NCI-H748 treated with DMSO at 0.1 percent for 48 hours (cell line): ENCODE data around the gene KCTD19.

Experiments
- DNase-seq: peaks from one replicate; lab custom pipeline; 2025; lab: John Stamatoyannopoulos, UW

Gene KCTD19

DNA sequence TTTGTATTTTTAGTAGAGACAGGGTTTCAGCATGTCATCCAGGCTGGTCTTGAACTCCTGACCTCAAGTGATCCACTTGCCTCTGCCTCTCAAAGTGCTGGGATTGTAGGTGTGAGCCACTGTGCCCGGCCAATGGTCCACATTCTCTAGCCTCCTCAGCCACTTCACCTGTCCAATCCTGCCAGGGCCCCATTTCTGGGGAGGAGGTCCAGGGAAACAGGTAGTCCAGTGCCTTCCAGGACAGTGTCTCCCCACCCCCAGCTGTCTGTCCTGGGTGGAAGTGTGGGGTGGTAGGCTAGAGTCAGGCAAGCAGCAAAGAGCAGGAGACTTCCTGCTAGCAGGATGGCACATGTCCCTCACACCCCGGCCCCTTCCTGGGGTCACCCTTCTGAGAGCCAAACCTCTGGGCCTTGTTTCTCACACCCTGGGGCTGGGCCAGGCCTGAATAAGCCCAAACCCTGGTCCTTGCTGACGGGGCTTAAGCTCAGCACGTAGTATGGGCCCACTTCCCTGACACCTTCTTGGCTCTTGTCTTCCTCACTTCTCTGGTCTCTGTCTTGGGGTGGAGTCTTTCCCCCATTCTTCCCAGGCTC lies 84.3 kb downstream of the KCTD19 start:
- no peak for DNase-seq

DNA sequence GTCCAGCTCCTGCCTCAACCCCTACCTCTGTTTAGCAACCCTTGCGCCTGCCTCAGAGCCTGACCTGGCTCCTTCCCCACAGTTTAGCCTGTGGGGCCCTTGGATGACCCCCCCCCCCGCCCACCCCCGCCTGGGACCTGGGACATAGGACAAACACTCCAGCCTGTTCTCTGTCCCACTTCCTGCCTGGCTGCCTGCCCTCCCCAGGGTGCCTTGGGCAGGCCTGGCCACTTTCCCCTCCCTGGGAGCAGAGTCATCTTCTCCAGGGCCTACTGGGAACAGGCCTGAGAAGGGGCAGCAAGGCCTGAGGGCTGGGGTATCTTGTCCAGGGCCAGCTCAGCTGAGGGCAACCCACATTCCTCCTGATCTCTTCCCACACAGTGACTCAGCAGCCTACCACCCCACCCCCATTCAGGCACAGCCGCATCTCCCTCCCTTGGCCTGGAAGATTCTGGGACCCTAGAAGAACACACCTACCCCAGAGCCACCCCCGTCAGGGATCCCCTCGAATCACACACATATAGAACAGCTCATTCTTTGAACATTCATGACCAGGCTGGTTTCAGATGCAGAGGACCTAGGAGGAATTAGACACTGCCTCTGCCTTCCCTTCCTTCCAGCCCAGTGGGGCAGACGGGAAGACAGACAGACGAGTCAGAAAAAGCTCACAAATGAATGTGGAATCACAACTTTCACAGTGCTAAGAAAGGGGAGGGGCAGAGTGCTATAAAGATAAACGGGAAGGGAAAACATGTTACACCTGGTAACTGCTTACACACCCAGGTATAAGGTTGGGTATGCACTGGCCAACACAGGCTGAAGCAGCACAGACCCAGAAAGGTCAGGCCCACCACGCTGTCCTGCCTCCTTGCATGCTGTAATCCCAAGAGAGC lies 85.3 kb downstream of the KCTD19 start:
- no peak for DNase-seq

DNA sequence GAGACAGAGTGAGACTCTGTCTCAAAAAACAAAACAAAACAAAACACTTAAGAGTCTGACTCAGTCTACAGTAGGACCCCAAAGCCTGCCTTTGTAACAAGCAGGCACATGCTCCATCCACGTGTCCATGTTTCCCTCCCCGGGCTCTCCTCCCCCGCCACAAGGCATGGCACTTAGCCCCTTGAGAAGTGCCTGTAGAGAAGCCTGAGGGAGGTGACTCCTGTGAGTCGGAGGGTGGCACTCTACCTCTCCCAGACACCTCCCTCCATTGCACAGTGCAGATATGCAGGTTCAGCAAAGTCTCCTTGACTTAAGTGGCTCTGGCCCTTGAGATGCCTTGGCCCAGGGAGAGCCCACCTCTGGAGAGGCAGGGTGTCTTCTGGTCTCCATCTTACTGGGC lies 86.0 kb downstream of the KCTD19 start:
- no peak for DNase-seq
